CD14-positive monocyte (primary cell): Measurements from ENCODE around the gene STX10. TPM values are rescaled to one million over a fixed set of nuclear protein-coding genes. Genes with fewer than 3 reads are reported as not detected.

Experiments
- DNase-seq, 3 donors: peaks; one replicate each; pipeline ENCODE4 v3.0.0-alpha.2; 2011 to 2022
- H2AFZ ChIP-seq: 2 replicates; pipeline ENCODE4 v1.6.0; 2012; ENCODE audit warnings: mild to moderate bottlenecking, low read depth, low read length, inconsistent platforms; ENCODE audit not compliant: insufficient read depth, poor library complexity, severe bottlenecking
- H3K27ac ChIP-seq, 2 donors: 1 replicate in 1 of 2; 2 replicates in 1 of 2; pipeline ENCODE4 v1.5.1; 2012 to 2013; ENCODE audit warnings: low read length in 2 of 2, control low read depth in 1 of 2, inconsistent platforms in 1 of 2, low read depth in 1 of 2, mild to moderate bottlenecking in 1 of 2
- H3K27me3 ChIP-seq, 2 donors: one replicate each; pipeline versions ENCODE4 v1.6.0 to v1.6.1; 2011 to 2013; ENCODE audit warnings: low read length in 2 of 2; ENCODE audit not compliant: control insufficient read depth in 2 of 2, insufficient read depth in 2 of 2
- H3K36me3 ChIP-seq, 2 donors: replicated peaks in 1 of 2; 1 replicate in 1 of 2; 2 replicates in 1 of 2; pipeline versions ENCODE4 v1.5.1 to v1.6.1; 2012 to 2013; ENCODE audit warnings: low read length in 2 of 2, control low read depth in 1 of 2, inconsistent platforms in 1 of 2, mild to moderate bottlenecking in 1 of 2; ENCODE audit not compliant: insufficient read depth in 2 of 2, control insufficient read depth in 1 of 2
- H3K4me1 ChIP-seq, 2 donors: 1 replicate in 1 of 2; 2 replicates in 1 of 2; pipeline versions ENCODE4 v1.5.1 to v1.6.1; 2012 to 2013; ENCODE audit warnings: low read length in 2 of 2, control low read depth in 1 of 2, inconsistent platforms in 1 of 2, mild to moderate bottlenecking in 1 of 2, moderate library complexity in 1 of 2; ENCODE audit not compliant: insufficient read depth in 2 of 2, control insufficient read depth in 1 of 2
- H3K4me2 ChIP-seq: replicated peaks from 2 replicates; pipeline ENCODE3; 2012; ENCODE audit warnings: low read length, moderate library complexity, mild to moderate bottlenecking; ENCODE audit not compliant: poor library complexity, severe bottlenecking; ENCODE audit errors: extremely low read depth
- H3K4me3 ChIP-seq, 3 experiments: fragments of 200-600 bp in 1 of 3; sonication (generic) in 1 of 3; replicated peaks in 1 of 3; 1 replicate in 2 of 3; 2 replicates in 1 of 3; pipeline ENCODE4 v1.5.1; 2011 to 2013; ENCODE audit warnings: low read length in 3 of 3, mild to moderate bottlenecking in 3 of 3, control low read depth in 2 of 3, low read depth in 2 of 3, inconsistent platforms in 1 of 3, moderate library complexity in 1 of 3
- H3K79me2 ChIP-seq: 2 replicates; pipeline ENCODE4 v1.6.0; 2012; ENCODE audit warnings: mild to moderate bottlenecking, control low read depth, inconsistent platforms, low read length, moderate library complexity; ENCODE audit not compliant: insufficient read depth
- H3K9ac ChIP-seq: 2 replicates; pipeline ENCODE4 v1.6.0; 2017; ENCODE audit warnings: low read length, mild to moderate bottlenecking; ENCODE audit not compliant: insufficient read depth, poor library complexity, severe bottlenecking
- H3K9me3 ChIP-seq, 2 donors: replicated peaks in 1 of 2; 1 replicate in 1 of 2; 2 replicates in 1 of 2; pipeline versions ENCODE4 v1.5.1 to v1.6.1; 2012 to 2013; ENCODE audit warnings: low read length in 2 of 2, control low read depth in 1 of 2; ENCODE audit not compliant: control insufficient read depth in 1 of 2, insufficient read depth in 1 of 2
- H4K20me1 ChIP-seq: 2 replicates; pipeline ENCODE4 v1.6.0; 2012; ENCODE audit warnings: mild to moderate bottlenecking, low read length, control low read depth, moderate library complexity; ENCODE audit not compliant: insufficient read depth
- H3K27ac Mint-ChIP-seq, 7 donors: one replicate each; pipeline ENCODE4 v1.8.0; 2020; ENCODE audit warnings: mild to moderate bottlenecking in 7 of 7, mixed read lengths in 7 of 7, moderate library complexity in 6 of 7, inconsistent platforms in 2 of 7
- H3K27me3 Mint-ChIP-seq, 3 donors: one replicate each; pipeline ENCODE4 v1.8.0; 2021 to 2022; ENCODE audit warnings: low read depth in 3 of 3, mild to moderate bottlenecking in 3 of 3, mixed read lengths in 3 of 3, moderate library complexity in 3 of 3, inconsistent platforms in 1 of 3
- H3K36me3 Mint-ChIP-seq, 2 donors: one replicate each; pipeline ENCODE4 v1.8.0; 2020; ENCODE audit warnings: mixed read lengths in 2 of 2, inconsistent platforms in 1 of 2, mild to moderate bottlenecking in 1 of 2
- H3K4me1 Mint-ChIP-seq: one replicate; pipeline ENCODE4 v1.8.0; 2020; ENCODE audit warnings: mild to moderate bottlenecking, mixed read lengths
- H3K4me3 Mint-ChIP-seq, 2 donors: one replicate each; pipeline ENCODE4 v1.8.0; 2020; ENCODE audit warnings: mild to moderate bottlenecking in 2 of 2, mixed read lengths in 2 of 2, moderate library complexity in 1 of 2
- H3K9me3 Mint-ChIP-seq, 7 donors: one replicate each; pipeline ENCODE4 v1.8.0; 2020 to 2022; ENCODE audit warnings: mixed read lengths in 7 of 7, mild to moderate bottlenecking in 6 of 7, moderate library complexity in 6 of 7, inconsistent platforms in 2 of 7
- CTCF ChIP-seq: fragments of 200-600 bp; IDR thresholded peaks from one replicate; pipeline ENCODE4 v1.8.0; 2022; ENCODE audit warnings: antibody characterized with exemption, mild to moderate bottlenecking
- WGBS: methylation state at CpG from one replicate; pipeline ENCODE4 v1.1.5; 2013; ENCODE audit warnings: missing lambda C conversion rate; ENCODE audit not compliant: insufficient coverage; 5-methylcytosine and 5-hydroxymethylcytosine counted together
- intact Hi-C, 2 donors: fragments of 100-400 bp; cut with micrococcal nuclease; formaldehyde crosslinking; loops; one replicate each; pipeline versions ENCODE4 v1.15.0 to v1.15.1; 2023
- polyA plus RNA-seq, 3 donors: library from polyadenylated mRNA; depleted of rRNA in 1 of 3; unstranded in 2 of 3; stranded (reverse) in 1 of 3; fragments of 300-500 nt in 2 of 3; fragments of >200 nt in 1 of 3; fragmentation: Illumina TruSeq in 2 of 3; gene quantifications; 1 replicate in 2 of 3; 2 replicates in 1 of 3; pipeline ENCODE4 v1.2.3, GENCODE V29; 2012 to 2021

STX10 gene
- polyA plus RNA-seq, 3 donors, result 158 to 392 (median 172) TPM

DNA sequence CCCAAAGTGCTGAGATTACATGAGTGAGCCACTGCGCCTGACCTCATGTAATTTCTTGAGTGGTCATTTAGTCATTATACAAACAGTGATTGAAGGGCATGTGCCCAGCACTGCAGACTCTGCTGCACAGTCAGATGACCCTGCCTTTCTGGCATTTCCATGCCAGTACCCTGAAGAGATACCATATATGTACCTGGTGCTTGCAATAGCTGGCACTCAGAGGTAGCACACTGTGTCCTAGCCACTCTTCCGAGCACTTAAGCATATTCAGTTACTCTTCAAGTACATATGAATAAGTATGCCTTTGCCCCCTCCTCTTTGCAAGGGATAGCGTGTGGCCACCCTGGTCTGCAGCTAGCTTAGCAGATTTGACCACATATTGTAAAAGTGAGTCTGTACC, 15.5 kb downstream of the STX10 start:
- TF ChIP-seq CTCF, result no peak
- Histone ChIP-seq H2AFZ (no peak overlapping the region), H3K4me3 (no peak overlapping the region), H3K4me2 (no peak overlapping the region), H3K9ac (no peak overlapping the region), H4K20me1 (peaks cover 64% of the 10 kb centered on the region), H3K36me3 (peaks cover 42 to 59% of the 10 kb centered on the region in 2 donors), H3K9me3 (no peaks in the 10 kb centered on the region), H3K27me3 (no peaks in the 10 kb centered on the region), H3K79me2 (peaks cover 49% of the 10 kb centered on the region), H3K27ac (no peak overlapping the region), H3K4me1 (no peaks in the 10 kb centered on the region)
- WGBS, result no CpG with 5 or more reads among the region's 3 CpGs
- no peak for DNase-seq
- Mint-ChIP-seq H3K9me3 (peaks cover 0 to 2% (median 0%) of the 10 kb centered on the region in 7 donors), H3K4me1 (peaks cover 16% of the 10 kb centered on the region), H3K27ac (peak overlapping the region in 2 of 7 donors; percentile 42 to 46), H3K4me3 (no peak overlapping the region), H3K36me3 (peaks cover 35 to 65% of the 10 kb centered on the region in 2 donors), H3K27me3 (no peaks in the 10 kb centered on the region)
- intact Hi-C loops, result no loop called here

DNA sequence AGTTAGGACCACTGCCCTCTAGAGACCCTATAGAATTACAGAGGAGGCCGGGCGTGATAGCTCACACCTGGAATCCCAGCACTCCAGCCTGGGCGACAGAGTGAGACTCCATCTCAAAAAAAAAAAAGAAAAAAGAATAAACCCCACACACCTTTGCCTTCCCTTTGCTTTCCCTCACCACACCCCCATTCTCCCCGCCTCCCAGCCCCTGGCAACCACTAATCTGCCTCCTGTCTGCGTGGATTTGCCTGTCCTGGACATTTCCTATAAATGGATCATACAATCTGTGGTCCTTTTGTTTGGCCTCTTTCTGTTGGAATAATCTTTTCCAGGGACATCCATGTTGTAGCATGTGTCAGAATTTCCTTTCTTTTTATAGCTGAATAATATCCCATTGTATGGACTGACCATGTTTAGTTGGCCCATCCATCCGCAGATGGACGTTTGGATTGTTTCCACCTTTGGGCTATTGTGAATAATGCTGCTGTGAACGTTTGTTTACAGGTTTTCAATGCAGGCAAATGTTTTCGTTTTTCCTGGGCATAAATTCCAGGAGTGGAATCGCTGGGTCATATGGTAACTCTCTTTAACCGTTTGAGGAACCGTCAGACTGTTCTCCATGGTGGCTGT, 16.8 kb downstream of the STX10 start:
- H3K4me3 ChIP-seq, result no peak overlapping the region
- H3K27me3 ChIP-seq, result no peaks in the 10 kb centered on the region
- no peak overlapping the region for H3K9ac ChIP-seq
- H3K4me2 ChIP-seq, result no peak overlapping the region
- peaks cover 61% of the 10 kb centered on the region for H3K79me2 ChIP-seq
- H3K36me3 Mint-ChIP-seq, result peaks cover 30 to 59% of the 10 kb centered on the region in 2 donors
- TF ChIP-seq CTCF, result no peak
- H3K9me3 Mint-ChIP-seq, result peaks cover 0 to 2% (median 0%) of the 10 kb centered on the region in 7 donors
- no peaks in the 10 kb centered on the region for H3K4me1 ChIP-seq
- H3K36me3 ChIP-seq, result peaks cover 36 to 53% of the 10 kb centered on the region in 2 donors
- no peak overlapping the region for H2AFZ ChIP-seq
- no peak for DNase-seq
- H3K4me1 Mint-ChIP-seq, result peaks cover 15% of the 10 kb centered on the region
- no peaks in the 10 kb centered on the region for H3K9me3 ChIP-seq
- no peak overlapping the region for H3K4me3 Mint-ChIP-seq
- intact Hi-C loops, result no loop called here
- 91% methylated on average over 4 of the region's 12 CpGs for WGBS
- no peaks in the 10 kb centered on the region for H3K27me3 Mint-ChIP-seq
- H3K27ac Mint-ChIP-seq, result peak overlapping the region in 1 of 7 donors; percentile 17
- H4K20me1 ChIP-seq, result peaks cover 65% of the 10 kb centered on the region
- peak overlapping the region in 1 of 2 donors; percentile 45 for H3K27ac ChIP-seq
